CD4-positive, alpha-beta T cell treated with Interleukin-6 for 4 hours (primary cell): Measurements from ENCODE around the gene GNAO1.
A peak's percentile ranks its signal among the peaks of the same experiment; 100 is the strongest.

ENCODE experiments used
- DNase-seq: peaks from one replicate; pipeline ENCODE4 v3.0.0-alpha.2; 2020; ENCODE audit warnings: mixed read lengths

The GNAO1 gene

GRCh38 chr16:56191156-56191815 lies at the start of gene GNAO1:
TSS of gene GNAO1 (plus strand) at chr16:56191489. CDS start at chr16:56192236, 747 bp downstream.
- peak; percentile 67 for DNase-seq

DNA sequence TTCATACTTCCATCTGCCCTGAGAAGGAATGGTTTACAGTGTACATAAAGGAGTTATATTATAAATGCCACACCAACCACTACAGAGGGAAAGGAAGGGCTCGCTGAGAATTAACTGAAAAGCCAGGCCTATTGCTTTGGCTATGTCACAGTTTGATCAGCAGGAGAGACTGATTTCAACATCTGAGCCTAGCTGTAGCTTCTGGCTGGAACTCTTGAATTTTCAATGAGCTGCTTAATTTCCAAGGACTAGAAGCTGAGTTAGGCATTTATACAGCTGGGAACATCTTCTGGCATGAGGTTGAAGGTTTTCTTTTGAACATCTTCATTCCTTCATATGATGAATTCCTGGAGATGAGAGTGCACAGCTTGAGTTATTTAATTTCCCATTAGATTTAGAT lies 47.6 kb upstream of the GNAO1 start:
- DNase-seq, result no peak

- no peak for DNase-seq
These were observed 45.9 kb upstream of the GNAO1 start for GRCh38 chr16:56145369-56145768.

DNA sequence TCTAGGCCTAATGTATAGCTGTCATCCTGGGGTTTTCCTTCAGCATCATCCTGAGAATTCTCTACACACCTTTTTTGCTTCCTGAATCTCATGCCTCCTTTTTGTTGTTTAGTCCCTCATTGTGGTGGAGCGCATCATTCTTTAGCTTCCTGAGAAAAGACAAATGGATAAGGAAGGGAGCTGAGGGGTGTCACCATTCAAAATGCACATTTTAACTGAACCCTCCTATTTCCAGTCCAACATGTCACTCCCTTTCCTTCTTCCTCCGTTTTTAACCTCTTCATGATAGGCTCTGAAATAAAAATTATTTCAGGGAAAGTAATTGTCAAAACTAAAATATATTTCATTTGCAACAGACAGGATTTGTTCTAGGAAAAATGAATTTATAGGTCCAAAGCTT lies 39.7 kb upstream of the GNAO1 start:
- DNase-seq, result no peak

GRCh38 chr16:56161658-56162057 lies 29.6 kb upstream of the GNAO1 start:
- no peak for DNase-seq

DNA sequence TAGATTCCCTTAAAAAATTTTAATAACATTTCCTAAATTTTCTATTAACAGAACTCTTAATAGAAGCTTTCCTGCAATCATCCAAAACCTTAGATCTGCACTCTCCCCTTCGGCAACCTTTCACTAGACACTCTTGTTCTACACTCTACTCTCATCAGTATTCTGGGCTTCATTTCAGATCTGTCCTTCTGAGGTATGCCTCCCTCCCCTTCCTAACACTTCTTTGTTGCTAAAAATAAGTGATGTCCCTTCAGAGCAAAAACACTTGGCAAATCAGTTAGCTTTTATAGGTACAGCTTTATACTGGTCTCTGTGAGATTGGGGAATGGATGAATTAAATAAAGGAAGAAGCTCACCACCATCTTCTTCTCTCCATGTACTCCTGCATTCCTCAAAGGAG lies 28.2 kb upstream of the GNAO1 start:
- no peak for DNase-seq

DNA sequence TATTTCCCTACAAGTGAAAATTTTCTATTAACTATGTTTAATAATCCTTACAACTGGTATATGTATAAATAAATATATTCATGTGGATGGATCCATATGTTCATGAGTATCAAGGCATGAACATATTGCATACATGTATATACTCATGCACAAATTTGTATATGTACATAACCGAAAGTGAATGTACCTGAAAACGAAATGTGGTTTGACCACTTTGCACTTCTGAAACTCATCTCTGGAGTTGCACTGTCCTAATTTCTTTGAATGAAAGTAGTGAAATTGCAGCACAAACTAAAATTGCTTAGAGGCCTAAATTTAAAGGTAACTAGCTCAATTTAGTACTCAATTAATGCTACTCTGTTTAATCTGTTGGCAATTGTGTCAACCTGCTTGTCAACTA lies 27.4 kb upstream of the GNAO1 start:
- no peak for DNase-seq

- DNase-seq, result no peak
These were observed 26.7 kb upstream of the GNAO1 start for GRCh38 chr16:56164636-56165035.

DNA sequence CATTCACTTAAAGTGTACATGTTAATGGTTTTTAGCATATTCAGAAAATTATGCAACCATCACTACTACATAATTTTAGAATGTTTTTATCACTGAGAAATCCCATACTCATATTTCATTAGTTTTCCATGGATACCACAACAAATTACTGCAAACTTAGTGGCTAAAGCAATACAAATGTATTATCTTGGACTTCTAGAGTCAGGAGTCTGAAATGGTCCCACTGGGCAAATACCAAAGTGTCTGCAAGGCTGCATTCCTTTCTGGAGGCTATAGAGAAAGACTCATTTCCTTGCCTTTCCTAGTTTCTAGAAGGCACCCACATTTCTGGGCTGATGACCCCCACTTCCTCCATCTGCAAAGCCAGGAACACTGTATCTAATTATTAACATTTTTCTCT lies 16.9 kb upstream of the GNAO1 start:
- no peak for DNase-seq

DNA sequence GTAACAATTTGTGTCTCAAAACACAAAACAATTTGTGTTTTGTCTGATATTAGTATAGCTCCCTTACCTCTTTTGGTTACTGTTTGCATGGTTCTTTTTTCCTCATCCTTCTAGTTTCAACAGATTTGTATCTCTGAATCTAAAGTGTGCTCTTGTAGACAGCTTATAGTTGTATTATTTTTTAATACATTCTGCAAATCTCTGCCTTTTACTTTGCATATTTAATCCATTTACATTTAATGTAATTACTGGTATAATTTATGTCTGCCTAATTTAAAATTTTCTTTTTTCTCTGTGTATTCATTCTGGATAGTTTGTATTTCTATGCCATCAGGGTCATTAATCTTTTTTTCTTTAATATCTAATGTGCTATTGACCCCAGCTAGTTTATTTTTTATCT lies 9.9 kb upstream of the GNAO1 start:
- no peak for DNase-seq

- no peak for DNase-seq
These were observed 8.0 kb upstream of the GNAO1 start for GRCh38 chr16:56183266-56183665.

DNA sequence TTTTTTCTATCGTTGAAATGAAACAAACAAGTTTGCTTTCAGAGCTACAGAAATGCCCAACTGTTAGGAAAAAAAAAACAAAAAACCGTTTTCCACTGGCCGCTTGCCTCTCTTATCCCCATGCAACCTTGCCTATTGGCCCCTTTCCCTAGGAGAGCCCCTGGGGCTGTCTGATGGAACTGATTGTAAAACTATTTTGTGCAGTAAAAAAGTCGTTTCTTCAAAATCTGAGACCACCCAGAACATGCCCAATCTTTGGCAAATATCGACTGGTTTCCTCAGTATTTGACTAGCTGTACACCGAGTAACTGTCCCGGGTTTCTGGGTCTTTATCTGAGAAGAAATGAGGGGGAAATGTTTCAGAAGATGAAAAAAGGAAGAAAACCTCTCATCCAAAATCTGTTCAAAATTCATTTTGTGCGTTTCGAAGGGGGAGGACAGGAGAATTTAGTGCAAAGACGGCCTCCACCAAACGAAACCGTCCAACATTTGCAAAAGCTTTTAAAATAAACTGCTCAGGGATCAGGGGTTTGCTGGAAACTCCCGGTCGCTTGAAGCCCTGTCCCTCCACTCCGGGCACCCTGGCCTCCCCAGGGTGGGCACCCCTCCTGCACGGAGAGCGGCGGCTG lies 1.1 kb upstream of the GNAO1 start:
- DNase-seq, result no peak

- DNase-seq, result no peak
These were observed 573 bp upstream of the GNAO1 start for GRCh38 chr16:56190677-56191155.

- peak; percentile 22 for DNase-seq
These were observed 746 bp downstream of the GNAO1 start for GRCh38 chr16:56191835-56192634.

DNA sequence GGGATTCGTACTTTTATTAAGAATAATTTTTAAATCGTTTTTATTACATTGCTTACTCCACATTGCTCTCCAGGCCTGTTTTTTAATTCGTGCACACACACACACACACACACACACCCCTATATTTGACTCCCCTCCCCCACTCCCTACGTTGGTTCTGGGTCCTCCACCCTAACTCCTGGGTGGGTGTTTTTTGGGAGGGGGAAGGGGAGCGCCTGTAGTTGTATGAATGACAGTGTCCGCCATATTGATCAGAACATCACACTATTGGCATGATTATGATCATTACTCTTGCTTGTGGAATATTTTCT lies 1.3 kb downstream of the GNAO1 start:
- no peak for DNase-seq

DNA sequence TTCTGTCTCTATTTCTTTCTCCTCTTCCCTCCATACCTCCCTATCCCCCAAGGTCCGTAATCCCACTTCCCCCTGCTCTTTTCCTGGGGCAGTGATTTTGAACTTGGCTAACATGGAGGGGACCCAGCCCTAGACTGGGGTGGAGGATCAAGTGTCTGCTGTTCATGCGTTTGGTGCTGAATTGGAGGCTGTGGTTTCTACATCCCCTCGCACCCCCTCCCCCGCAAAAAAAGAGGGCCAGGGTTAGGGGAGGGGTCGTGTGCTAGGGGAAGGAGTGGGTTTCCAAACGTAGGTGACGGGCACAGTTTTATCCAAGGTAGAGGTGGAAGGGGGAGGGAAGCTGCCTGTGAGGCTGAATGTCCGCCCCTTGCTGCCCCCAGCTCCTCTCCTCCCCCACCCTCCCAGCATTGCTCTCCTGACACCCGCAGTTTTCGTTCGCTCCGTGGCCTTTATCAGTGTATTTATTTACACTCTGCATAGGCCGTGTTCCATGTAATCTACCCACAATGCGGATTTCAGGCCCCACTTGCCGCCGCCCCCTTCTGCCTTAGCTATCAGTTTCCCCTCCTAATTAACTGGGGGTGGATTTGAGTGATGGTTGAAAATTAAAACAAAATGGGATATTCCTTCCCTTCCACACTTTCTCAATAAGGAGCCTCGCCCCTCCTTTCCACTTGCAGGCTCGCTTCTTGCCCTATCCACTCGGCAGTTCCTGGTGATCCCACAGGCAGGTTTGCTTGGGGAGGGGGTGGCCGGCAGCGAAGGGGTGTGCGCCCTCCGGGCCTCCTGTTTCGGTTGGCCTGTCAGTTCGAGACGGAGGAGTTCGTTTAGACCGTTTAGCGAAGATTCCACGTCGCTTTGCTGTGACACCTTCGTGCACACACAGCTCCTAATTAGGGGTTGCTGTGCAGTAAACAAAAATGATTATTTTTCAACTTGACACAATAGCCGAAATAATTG lies 2.0 kb downstream of the GNAO1 start:
- no peak for DNase-seq

GRCh38 chr16:56193951-56194726 lies 2.9 kb downstream of the GNAO1 start:
- peak; percentile 71 for DNase-seq

DNA sequence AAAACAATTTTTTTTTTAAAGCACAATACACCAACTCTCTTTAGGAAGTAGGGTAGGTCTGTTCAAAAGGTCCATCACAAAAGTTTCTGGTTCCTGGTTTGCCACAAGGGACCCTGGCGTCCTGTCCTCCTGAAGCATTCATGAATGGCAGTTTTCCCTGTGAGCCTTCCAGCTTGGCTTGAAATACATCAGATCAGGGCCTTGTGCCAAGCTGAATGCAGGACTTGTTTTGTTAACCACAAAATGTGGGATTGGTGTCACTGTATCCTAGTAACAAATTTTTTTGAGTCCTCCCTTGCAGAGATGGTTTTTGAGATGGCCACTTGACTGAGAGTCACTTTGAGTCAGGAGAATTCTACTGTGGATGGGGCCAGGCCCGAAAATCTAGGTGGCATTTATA lies 3.9 kb downstream of the GNAO1 start:
- no peak for DNase-seq

DNA sequence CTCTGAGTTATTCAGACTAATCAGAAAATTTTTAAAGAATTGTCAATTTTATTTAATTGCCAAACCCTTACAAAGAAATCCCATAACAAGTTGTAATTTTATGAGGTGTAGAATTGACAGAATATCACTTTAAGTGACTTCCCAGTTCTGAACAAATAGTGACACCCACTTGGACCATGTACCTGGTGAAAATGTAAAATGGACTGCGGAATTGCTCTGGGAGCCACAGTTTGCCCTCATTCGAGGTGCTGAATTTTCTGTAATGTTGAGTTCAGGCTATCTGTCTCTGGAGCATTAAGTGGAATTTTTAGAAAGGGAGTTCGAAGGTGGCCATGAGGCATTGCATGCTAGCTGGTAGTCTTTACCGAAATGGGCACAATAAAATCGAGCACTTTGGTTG lies 5.1 kb downstream of the GNAO1 start:
- no peak for DNase-seq

GRCh38 chr16:56197192-56197992 lies 6.1 kb downstream of the GNAO1 start:
- no peak for DNase-seq
